HepG2 (cell line): ENCODE results near the gene JPT1. TPM values are rescaled to one million over a fixed set of nuclear protein-coding genes. Genes with fewer than 3 reads are reported as not detected.

ENCODE experiments used
- AGO2 ChIP-seq: fragments of 200-400 bp; formaldehyde crosslinking; optimal IDR thresholded peaks from 2 replicates; pipeline ENCODE3; 2017; ENCODE audit warnings: mild to moderate bottlenecking, low read depth, low read length, moderate library complexity
- CAMTA2 ChIP-seq: sonication (generic); formaldehyde crosslinking; IDR thresholded peaks from 2 replicates; pipeline ENCODE4 v1.4.0; 2020; ENCODE audit warnings: mild to moderate bottlenecking, missing genetic modification reagents, borderline replicate concordance
- ELF3 ChIP-seq: IDR thresholded peaks from 2 replicates; pipeline ENCODE4 v1.6.1; 2016; ENCODE audit warnings: missing genetic modification reagents, missing compliant biosample characterization
- ESRRA ChIP-seq: sonication (generic); formaldehyde crosslinking; IDR thresholded peaks from 2 replicates; pipeline ENCODE4 v1.5.1; 2020; ENCODE audit warnings: mild to moderate bottlenecking, low read depth, missing genetic modification reagents
- MED13 ChIP-seq: sonication (generic); formaldehyde crosslinking; IDR thresholded peaks from 2 replicates; pipeline ENCODE4 v1.5.0; 2020; ENCODE audit warnings: missing genetic modification reagents
- PAWR ChIP-seq: sonication (generic); formaldehyde crosslinking; IDR thresholded peaks from 2 replicates; pipeline ENCODE4 v1.4.0; 2020; ENCODE audit warnings: missing genetic modification reagents, mild to moderate bottlenecking, borderline replicate concordance
- POLR2G ChIP-seq: fragments of 200-400 bp; formaldehyde crosslinking; IDR thresholded peaks from 2 replicates; pipeline ENCODE4 v1.6.1; 2018; ENCODE audit warnings: mild to moderate bottlenecking, low read depth, low read length, moderate library complexity
- YY1 ChIP-seq: IDR thresholded peaks from 2 replicates; pipeline ENCODE4 v1.6.1; 2011; ENCODE audit warnings: low read length, low read depth, moderate library complexity, mild to moderate bottlenecking; ENCODE audit not compliant: insufficient read depth, insufficient replicate concordance
- ZNF619 ChIP-seq: sonication (generic); formaldehyde crosslinking; IDR thresholded peaks from 2 replicates; pipeline ENCODE4 v1.4.0; 2020; ENCODE audit warnings: mild to moderate bottlenecking, missing genetic modification reagents
- ZNF816 ChIP-seq: sonication (generic); formaldehyde crosslinking; IDR thresholded peaks from 2 replicates; pipeline ENCODE4 v1.8.0; 2022; ENCODE audit warnings: missing genetic modification reagents, mild to moderate bottlenecking, borderline replicate concordance
- polyA plus RNA-seq, 8 experiments: library from polyadenylated mRNA; depleted of rRNA in 3 of 8; stranded (reverse) in 7 of 8; unstranded in 1 of 8; fragments of >200 nt; fragmentation: Illumina TruSeq in 4 of 8; extraction: Trizol in 4 of 8; gene quantifications; 2 replicates each; pipeline versions ENCODE4 v1.2.1 to v1.2.3, GENCODE V29; 2011 to 2016; ENCODE audit warnings: low read depth in 4 of 8, missing spikeins in 1 of 8, mixed read lengths in 1 of 8; ENCODE audit not compliant: insufficient read depth in 1 of 8
- total RNA-seq, 5 experiments: library from RNA; depleted of rRNA; stranded (reverse); fragments of >200 nt; fragmentation: Illumina TruSeq; extraction: Trizol; gene quantifications; 2 replicates each; pipeline ENCODE4 v1.2.3, GENCODE V29; 2016; ENCODE audit warnings: low read depth in 1 of 5
- TF ChIP-seq, protein P1 (sequence below): sonication (generic); formaldehyde crosslinking; IDR thresholded peaks from 2 replicates; pipeline ENCODE4 v1.4.0; 2020; ENCODE audit warnings: missing genetic modification reagents
- TF ChIP-seq, protein P2 (sequence below): sonication (generic); formaldehyde crosslinking; IDR thresholded peaks from 2 replicates; pipeline ENCODE4 v1.4.0; 2020; ENCODE audit warnings: low read depth, missing genetic modification reagents
- TF ChIP-seq, protein P3 (sequence below): sonication (generic); formaldehyde crosslinking; IDR thresholded peaks from one replicate; pipeline ENCODE4 v1.5.1; 2020; ENCODE audit warnings: mild to moderate bottlenecking, missing genetic modification reagents; ENCODE audit errors: not compliant biosample characterization
- TF ChIP-seq, protein P4 (sequence below): IDR thresholded peaks from 2 replicates; pipeline ENCODE4 v1.6.1; 2016; ENCODE audit warnings: missing compliant biosample characterization, missing genetic modification reagents, borderline replicate concordance
- TF ChIP-seq, protein P5 (sequence below): sonication (generic); formaldehyde crosslinking; IDR thresholded peaks from 2 replicates; pipeline ENCODE4 v1.4.0; 2020; ENCODE audit warnings: mild to moderate bottlenecking, low read depth, missing genetic modification reagents

The JPT1 gene
- total and polyA plus RNA-seq, 2 of the 13 experiments (the other 11 are each of a cell fraction or from before 2014, with no cell fraction given), result 43.3 to 256 TPM

DNA sequence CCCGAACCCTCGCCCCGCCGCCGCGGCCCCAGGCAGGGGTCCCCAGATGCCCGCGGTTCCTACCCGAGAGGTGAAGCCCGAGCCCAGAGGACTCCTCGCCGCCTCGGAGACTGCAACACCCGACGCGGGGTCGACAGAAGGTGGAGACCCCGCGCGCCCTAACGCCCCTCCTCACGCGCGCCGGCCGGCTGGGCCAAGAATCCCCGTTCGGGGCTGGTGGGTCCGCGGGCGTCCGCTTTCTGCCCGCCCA, 27.9 kb upstream of the JPT1 start (continued):
- TF ChIP-seq, protein P1, sequence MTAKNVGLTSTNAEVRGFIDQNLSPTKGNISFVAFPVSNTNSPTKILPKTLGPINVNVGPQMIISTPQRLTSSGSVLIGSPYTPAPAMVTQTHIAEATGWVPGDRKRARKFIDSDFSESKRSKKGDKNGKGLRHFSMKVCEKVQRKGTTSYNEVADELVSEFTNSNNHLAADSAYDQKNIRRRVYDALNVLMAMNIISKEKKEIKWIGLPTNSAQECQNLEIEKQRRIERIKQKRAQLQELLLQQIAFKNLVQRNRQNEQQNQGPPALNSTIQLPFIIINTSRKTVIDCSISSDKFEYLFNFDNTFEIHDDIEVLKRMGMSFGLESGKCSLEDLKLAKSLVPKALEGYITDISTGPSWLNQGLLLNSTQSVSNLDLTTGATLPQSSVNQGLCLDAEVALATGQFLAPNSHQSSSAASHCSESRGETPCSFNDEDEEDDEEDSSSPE (CRISPR knock-in tag), result no peak
- TF ChIP-seq ESRRA (CRISPR knock-in tag) (no peak), YY1 (no peak), ZNF619 (CRISPR knock-in tag) (no peak), PAWR (CRISPR knock-in tag) (no peak), POLR2G (peak; percentile 51; the same call in 1 of the 2 replicates), AGO2 (peak; percentile 97), MED13 (CRISPR knock-in tag) (no peak), ZNF816 (CRISPR knock-in tag) (peak; percentile 68; the same call in 1 of the 2 replicates), ELF3 (CRISPR knock-in tag) (no peak), CAMTA2 (CRISPR knock-in tag) (no peak)
- TF ChIP-seq, protein P2, sequence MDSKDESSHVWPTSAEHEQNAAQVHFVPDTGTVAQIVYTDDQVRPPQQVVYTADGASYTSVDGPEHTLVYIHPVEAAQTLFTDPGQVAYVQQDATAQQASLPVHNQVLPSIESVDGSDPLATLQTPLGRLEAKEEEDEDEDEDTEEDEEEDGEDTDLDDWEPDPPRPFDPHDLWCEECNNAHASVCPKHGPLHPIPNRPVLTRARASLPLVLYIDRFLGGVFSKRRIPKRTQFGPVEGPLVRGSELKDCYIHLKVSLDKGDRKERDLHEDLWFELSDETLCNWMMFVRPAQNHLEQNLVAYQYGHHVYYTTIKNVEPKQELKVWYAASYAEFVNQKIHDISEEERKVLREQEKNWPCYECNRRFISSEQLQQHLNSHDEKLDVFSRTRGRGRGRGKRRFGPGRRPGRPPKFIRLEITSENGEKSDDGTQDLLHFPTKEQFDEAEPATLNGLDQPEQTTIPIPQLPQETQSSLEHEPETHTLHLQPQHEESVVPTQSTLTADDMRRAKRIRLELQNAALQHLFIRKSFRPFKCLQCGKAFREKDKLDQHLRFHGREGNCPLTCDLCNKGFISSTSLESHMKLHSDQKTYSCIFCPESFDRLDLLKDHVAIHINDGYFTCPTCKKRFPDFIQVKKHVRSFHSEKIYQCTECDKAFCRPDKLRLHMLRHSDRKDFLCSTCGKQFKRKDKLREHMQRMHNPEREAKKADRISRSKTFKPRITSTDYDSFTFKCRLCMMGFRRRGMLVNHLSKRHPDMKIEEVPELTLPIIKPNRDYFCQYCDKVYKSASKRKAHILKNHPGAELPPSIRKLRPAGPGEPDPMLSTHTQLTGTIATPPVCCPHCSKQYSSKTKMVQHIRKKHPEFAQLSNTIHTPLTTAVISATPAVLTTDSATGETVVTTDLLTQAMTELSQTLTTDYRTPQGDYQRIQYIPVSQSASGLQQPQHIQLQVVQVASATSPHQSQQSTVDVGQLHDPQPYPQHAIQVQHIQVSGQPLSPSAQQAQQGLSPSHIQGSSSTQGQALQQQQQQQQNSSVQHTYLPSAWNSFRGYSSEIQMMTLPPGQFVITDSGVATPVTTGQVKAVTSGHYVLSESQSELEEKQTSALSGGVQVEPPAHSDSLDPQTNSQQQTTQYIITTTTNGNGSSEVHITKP (CRISPR knock-in tag), result no peak
- TF ChIP-seq, protein P3, sequence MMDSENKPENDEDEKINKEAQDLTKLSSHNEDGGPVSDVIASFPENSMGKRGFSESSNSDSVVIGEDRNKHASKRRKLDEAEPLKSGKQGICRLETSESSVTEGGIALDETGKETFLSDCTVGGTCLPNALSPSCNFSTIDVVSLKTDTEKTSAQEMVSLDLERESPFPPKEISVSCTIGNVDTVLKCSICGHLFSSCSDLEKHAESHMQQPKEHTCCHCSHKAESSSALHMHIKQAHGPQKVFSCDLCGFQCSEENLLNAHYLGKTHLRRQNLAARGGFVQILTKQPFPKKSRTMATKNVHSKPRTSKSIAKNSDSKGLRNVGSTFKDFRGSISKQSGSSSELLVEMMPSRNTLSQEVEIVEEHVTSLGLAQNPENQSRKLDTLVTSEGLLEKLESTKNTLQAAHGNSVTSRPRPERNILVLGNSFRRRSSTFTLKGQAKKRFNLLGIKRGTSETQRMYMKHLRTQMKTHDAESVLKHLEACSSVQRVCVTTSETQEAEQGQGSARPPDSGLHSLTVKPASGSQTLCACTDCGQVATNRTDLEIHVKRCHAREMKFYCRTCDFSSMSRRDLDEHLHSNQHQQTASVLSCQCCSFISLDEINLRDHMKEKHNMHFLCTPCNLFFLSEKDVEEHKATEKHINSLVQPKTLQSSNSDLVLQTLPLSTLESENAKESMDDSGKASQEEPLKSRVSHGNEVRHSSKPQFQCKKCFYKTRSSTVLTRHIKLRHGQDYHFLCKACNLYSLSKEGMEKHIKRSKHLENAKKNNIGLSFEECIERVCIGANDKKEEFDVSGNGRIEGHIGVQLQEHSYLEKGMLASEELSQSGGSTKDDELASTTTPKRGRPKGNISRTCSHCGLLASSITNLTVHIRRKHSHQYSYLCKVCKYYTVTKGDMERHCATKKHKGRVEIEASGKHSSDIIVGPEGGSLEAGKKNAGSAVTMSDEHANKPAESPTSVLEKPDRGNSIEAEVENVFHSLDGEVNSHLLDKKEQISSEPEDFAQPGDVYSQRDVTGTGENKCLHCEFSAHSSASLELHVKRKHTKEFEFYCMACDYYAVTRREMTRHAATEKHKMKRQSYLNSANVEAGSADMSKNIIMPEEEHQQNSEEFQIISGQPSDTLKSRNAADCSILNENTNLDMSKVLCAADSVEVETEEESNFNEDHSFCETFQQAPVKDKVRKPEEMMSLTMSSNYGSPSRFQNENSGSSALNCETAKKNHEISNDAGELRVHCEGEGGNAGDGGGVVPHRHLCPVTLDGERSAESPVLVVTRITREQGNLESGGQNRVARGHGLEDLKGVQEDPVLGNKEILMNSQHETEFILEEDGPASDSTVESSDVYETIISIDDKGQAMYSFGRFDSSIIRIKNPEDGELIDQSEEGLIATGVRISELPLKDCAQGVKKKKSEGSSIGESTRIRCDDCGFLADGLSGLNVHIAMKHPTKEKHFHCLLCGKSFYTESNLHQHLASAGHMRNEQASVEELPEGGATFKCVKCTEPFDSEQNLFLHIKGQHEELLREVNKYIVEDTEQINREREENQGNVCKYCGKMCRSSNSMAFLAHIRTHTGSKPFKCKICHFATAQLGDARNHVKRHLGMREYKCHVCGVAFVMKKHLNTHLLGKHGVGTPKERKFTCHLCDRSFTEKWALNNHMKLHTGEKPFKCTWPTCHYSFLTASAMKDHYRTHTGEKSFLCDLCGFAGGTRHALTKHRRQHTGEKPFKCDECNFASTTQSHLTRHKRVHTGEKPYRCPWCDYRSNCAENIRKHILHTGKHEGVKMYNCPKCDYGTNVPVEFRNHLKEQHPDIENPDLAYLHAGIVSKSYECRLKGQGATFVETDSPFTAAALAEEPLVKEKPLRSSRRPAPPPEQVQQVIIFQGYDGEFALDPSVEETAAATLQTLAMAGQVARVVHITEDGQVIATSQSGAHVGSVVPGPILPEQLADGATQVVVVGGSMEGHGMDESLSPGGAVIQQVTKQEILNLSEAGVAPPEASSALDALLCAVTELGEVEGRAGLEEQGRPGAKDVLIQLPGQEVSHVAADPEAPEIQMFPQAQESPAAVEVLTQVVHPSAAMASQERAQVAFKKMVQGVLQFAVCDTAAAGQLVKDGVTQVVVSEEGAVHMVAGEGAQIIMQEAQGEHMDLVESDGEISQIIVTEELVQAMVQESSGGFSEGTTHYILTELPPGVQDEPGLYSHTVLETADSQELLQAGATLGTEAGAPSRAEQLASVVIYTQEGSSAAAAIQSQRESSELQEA, result peak; percentile 88
- TF ChIP-seq, protein P4, sequence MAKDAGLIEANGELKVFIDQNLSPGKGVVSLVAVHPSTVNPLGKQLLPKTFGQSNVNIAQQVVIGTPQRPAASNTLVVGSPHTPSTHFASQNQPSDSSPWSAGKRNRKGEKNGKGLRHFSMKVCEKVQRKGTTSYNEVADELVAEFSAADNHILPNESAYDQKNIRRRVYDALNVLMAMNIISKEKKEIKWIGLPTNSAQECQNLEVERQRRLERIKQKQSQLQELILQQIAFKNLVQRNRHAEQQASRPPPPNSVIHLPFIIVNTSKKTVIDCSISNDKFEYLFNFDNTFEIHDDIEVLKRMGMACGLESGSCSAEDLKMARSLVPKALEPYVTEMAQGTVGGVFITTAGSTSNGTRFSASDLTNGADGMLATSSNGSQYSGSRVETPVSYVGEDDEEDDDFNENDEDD (CRISPR knock-in tag), result 0 out of 2 replicates have a peak, but pooled peaks have one; percentile 2
- TF ChIP-seq, protein P5, sequence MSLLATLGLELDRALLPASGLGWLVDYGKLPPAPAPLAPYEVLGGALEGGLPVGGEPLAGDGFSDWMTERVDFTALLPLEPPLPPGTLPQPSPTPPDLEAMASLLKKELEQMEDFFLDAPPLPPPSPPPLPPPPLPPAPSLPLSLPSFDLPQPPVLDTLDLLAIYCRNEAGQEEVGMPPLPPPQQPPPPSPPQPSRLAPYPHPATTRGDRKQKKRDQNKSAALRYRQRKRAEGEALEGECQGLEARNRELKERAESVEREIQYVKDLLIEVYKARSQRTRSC (CRISPR knock-in tag), result no peak
